Measurements from ENCODE around the gene OR5B2.
"Not testable (repeated sequence)": the region's sequence is repeated elsewhere in the genome, so short reads cannot be mapped to it uniquely, and the experiment has no call there.

The OR5B2 gene

DNA sequence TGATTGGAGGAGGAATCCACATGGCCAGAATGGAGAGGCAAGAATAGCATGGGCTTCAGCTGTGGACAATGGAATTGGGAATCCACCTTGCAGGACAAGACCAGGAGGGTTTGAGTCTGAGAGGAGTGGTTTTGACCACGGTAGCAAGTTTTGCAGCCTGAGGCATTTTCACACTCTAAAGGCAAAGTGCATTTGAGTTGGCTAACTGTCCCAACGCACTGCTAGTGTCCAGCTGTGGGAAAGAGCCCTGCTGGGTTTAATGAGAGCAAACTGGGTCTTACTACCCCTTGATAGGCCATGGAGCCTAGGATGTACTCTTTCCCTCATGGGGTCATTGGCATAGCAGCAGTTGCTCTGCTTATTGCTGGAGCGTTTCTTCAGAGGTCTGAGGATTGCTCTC, at the start of gene OR5B2:
Gene OR5B2, minus strand, starts transcription at position 101 of the 400 bp plus-strand sequence. CDS start 4,860 bp downstream, outside the sequence.
- DNase-seq (ENCODE audit: extremely low read depth in 1 of 2, low read depth in 1 of 2), result no peak

DNA sequence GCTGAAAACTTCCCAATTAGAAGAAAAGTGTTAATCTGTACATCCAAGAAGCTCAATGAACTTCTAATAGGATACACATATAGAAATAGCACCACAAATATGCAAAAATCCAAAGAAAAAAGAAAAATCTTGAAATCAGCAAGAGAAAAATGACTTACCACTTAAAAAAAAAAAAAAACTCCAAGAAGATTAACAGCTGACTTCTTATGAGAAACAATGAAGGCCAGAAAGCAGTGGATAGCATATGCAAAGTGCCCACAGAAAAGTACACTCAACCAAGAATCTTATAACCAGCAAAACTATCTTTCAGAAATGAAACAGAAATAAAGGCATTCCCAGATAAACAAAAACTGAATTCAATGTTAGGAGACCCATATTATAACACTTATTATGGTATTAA, 44.0 kb upstream of the OR5B2 start:
- no peak for DNase-seq (ENCODE audit: extremely low read depth in 1 of 2, low read depth in 1 of 2)

DNA sequence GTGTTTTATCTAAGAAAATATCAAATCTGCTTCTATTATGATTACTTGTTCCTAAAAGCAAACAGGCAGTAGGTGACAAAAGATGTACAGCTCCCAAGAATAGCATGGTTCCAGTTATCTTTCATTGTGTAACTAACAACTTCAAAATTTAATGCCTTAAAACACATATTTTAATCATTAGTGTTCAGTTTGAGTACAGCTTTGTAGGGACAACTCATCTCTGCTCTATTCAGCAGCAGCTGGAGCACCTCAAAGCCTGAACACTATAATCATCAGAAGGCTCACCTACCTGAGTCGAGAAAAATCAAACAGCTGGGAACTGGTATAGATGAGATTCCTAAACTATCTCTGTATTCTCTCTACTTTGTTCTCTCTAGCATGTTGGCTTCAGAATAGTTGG, 38.4 kb upstream of the OR5B2 start:
- DNase-seq (ENCODE audit: extremely low read depth in 1 of 2, low read depth in 1 of 2), result no peak

DNA sequence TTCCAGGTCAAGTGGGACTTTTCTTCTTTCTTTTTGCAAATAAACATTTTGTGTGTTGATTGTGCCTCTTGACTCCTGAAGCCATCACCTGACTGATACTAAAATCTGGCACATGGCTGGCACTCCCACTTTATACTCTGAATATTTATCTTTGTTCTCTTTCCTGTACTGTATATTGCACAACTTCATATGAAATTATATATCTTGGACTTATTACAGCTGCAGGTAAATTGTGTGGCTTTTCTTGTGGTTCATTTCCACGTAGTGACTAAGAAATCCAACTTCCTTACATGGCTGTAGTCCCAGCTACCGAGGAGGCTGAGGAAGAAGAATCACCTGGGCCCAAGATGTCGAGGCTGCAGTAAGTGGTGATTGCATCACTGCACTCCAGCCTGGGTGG, 37.8 kb upstream of the OR5B2 start:
- DNase-seq (ENCODE audit: extremely low read depth in 1 of 2, low read depth in 1 of 2), result no peak

GRCh38 chr11:58451585-58451984, 23.7 kb upstream of the OR5B2 start:
- no peak for DNase-seq (ENCODE audit: extremely low read depth in 1 of 2, low read depth in 1 of 2)

GRCh38 chr11:58446294-58446693, 18.4 kb upstream of the OR5B2 start:
- DNase-seq (ENCODE audit: extremely low read depth in 1 of 2, low read depth in 1 of 2), result no peak

- no peak for DNase-seq (ENCODE audit: extremely low read depth in 1 of 2, low read depth in 1 of 2)
Observed at GRCh38 chr11:58444300-58444699, 16.4 kb upstream of the OR5B2 start.

DNA sequence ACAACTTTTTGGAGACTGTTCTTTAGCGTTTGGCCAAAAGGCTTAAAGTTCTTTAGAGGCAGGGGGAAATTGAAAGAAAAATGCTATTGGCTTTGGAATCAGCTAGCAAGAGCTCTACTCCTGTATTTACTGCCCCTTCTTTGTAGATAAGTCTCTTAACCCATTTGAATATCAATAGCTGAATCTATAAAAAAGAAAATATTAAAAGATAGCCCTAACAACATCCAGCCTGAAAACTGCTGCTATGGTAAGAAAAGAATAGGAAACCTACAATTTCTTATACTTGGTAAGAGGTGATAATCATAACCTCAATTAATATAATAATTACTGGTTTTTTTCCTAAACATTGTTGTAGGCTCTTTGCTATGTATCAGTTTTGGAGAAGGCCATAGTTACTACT, 14.2 kb upstream of the OR5B2 start, which contains the start of gene OR5B12:
Gene OR5B12, minus strand, starts transcription at position 101 of the 400 bp plus-strand sequence. CDS start 2,085 bp downstream, outside the sequence.
- DNase-seq (ENCODE audit: extremely low read depth in 1 of 2, low read depth in 1 of 2), result no peak

GRCh38 chr11:58438486-58438885, 10.6 kb upstream of the OR5B2 start:
- no peak for DNase-seq (ENCODE audit: extremely low read depth in 1 of 2, low read depth in 1 of 2)

- no peak for DNase-seq (ENCODE audit: extremely low read depth in 1 of 2, low read depth in 1 of 2)
Observed at GRCh38 chr11:58434217-58434616, 6.3 kb upstream of the OR5B2 start.

DNA sequence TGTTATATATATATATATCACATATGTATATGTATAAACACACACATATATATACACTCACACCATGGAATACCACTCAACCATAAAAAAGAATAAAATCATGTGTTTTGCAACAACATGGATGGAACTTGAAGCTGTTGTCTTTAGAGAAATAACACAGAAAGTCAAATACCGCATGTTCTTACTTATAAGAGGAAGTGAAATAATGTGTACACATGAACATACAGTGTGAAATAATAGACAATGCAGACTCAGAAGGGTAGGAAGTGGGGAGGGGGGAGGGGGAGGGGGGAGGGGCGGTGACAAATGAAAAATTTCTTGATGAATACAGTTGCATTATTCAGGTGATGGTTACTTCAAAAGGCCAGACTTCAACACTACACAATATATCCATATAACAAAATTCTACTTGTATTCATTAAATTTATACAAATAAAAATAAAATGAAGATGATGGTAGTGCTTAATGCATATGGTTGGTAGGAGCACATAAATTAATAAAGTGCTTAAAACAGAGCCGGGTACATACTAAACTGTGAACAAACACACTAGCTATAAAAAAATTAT, 5.8 kb upstream of the OR5B2 start:
- no peak for DNase-seq (ENCODE audit: extremely low read depth in 1 of 2, low read depth in 1 of 2)

GRCh38 chr11:58429273-58429672, 1.4 kb upstream of the OR5B2 start:
- no peak for DNase-seq (ENCODE audit: extremely low read depth in 1 of 2, low read depth in 1 of 2)

DNA sequence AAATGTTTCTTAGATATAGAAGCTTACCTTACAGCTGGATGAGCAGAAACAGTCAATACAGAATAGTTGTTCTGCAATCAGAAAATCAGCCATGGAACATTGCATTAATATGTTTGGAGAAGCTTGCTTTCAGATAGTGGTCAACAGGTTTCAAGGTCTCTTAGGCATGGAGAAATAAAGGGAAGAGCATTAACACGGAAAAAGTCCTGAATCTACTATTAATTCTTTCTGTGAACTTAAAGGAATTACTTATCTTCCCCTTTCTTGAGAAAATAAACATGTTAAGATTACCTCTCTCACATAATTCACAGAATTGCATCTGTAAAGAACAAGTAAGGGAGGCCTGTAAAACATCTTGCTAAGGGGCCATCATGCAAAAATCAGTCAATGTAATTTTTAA, 21.1 kb downstream of the OR5B2 start, which contains the start of gene OR5B3:
Gene OR5B3, minus strand, starts transcription at position 101 of the 400 bp plus-strand sequence. CDS start 3,465 bp downstream, outside the sequence.
- no peak for DNase-seq (ENCODE audit: extremely low read depth in 1 of 2, low read depth in 1 of 2)

- DNase-seq (ENCODE audit: extremely low read depth in 1 of 2, low read depth in 1 of 2), result not testable (repeated sequence)
Observed at GRCh38 chr11:58399622-58400021, 28.3 kb downstream of the OR5B2 start.

- no peak for DNase-seq (ENCODE audit: extremely low read depth in 1 of 2, low read depth in 1 of 2)
Observed at GRCh38 chr11:58395581-58395980, 32.3 kb downstream of the OR5B2 start.

DNA sequence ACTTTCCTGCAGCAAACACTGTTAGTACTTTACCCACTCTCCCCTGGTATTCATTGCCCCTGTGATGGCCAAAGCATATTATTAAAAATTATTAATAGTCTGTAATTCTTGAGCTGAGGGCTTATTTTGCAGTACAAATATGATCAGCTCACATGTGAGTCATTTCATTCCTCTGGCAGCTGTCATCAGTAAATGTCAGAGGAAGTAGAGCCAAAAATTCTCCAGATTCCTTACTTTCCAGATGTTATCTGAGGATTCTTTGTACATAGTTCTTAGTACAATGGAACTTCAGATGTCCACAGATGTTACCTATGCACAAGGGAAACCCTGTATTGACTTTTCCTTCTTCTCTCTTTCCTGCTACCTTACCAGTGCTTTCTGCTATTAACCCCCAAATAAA, 33.7 kb downstream of the OR5B2 start:
- DNase-seq (ENCODE audit: extremely low read depth in 1 of 2, low read depth in 1 of 2), result no peak

DNA sequence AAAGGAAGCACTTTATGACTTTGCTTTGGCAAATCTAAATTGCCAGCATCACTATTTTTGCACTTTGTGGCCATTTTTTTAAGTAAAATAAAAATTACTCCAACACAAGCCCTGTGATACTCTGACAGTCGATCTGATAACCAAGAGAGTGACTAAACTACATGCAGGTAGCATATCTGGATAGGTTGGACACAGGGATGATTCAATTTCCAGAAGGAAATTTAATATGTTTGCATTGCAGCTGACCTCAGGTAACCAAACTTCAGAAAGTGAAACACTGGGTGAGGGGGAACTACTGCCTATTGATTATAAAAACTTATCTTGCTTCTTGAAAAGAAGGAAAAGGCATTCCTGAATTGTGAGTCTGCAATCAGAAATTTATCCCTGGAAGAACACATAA, 35.2 kb downstream of the OR5B2 start:
- DNase-seq (ENCODE audit: extremely low read depth in 1 of 2, low read depth in 1 of 2), result no peak

DNA sequence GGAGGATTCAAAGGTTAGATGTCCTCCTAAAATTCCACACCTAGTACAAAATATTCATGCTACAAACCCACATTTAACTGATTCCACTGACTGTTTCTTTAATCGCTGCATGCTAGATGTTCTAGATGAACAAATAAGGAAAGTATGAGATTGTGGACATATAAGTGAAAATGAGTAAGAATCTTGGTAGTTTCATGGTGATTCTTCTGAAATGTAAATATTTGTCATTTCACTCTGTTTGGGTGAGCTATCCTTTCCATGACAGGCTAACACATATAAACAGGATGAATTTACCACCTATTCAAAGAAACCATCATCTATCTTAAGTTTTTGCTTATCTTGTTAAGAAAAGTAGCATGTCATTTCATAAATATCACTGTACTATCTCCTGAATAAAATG, 36.0 kb downstream of the OR5B2 start:
- DNase-seq (ENCODE audit: extremely low read depth in 1 of 2, low read depth in 1 of 2), result no peak

DNA sequence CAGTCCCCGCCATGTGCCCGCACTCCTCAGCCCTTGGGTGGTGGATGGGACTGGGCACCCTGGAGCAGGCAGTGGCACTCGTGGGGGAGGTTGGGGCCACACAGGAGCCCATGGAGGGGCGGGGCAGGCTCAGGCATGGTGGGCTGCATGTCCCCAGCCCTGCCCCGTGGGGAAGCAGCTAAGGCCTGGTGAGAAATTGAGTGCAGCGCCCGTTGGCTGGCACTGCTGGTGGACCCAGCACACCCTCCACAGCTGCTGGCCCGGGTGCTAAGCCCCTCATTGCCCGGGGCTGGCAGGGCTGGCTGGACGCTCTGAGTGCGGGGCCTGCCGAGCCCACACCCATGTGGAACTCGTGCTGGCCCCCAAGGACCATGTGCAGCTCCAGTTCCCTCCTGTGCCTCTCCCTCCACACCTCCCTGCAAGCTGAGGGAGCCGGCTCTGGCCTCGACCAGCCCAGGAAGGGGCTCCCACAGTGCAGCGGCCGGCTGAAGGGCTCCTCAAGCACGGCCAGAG, 37.3 kb downstream of the OR5B2 start:
- DNase-seq (ENCODE audit: extremely low read depth in 1 of 2, low read depth in 1 of 2), result no peak
